ENCODE results near the gene MTFMT.
"Not testable (repeated sequence)": the region's sequence is repeated elsewhere in the genome, so short reads cannot be mapped to it uniquely, and the experiment has no call there.

MTFMT gene

DNA sequence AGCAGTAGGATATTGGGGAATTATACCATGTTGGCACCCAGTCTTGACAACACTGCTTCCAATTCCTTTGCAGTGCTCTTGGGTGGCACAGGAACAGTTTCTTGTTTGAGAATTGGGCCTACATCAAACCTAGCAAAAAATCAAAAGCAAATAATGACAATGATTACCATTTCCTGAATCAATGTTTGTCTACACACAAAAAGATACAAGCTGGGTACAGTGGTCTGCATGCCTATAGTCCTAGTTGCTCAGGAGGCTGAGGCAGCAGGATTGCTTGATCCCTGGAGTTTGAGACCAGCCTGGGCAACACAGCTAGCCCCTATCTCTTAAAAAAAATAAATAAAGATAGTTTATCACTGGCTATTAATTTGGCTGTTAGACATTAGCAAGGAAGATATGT, 8.0 kb downstream of the MTFMT start:
- no peak for DNase-seq (ENCODE audit: low spot score)
- Histone ChIP-seq H3K36me3 (ENCODE audit: low read depth) (peaks cover 89% of the 10 kb centered on the region), H3K9me3 (ENCODE audit: severe bottlenecking) (no peaks in the 10 kb centered on the region), H3K4me1 (ENCODE audit: insufficient read depth, poor library complexity, severe bottlenecking) (no peaks in the 10 kb centered on the region), H3K4me3 (ENCODE audit: severe bottlenecking) (no peak overlapping the region), H3K27me3 (ENCODE audit: insufficient read depth, poor library complexity, severe bottlenecking) (no peaks in the 10 kb centered on the region), H3K27ac (ENCODE audit: poor library complexity, severe bottlenecking) (no peak overlapping the region)
- ATAC-seq (ENCODE audit: low read depth): no peak
- TF ChIP-seq, protein P1, sequence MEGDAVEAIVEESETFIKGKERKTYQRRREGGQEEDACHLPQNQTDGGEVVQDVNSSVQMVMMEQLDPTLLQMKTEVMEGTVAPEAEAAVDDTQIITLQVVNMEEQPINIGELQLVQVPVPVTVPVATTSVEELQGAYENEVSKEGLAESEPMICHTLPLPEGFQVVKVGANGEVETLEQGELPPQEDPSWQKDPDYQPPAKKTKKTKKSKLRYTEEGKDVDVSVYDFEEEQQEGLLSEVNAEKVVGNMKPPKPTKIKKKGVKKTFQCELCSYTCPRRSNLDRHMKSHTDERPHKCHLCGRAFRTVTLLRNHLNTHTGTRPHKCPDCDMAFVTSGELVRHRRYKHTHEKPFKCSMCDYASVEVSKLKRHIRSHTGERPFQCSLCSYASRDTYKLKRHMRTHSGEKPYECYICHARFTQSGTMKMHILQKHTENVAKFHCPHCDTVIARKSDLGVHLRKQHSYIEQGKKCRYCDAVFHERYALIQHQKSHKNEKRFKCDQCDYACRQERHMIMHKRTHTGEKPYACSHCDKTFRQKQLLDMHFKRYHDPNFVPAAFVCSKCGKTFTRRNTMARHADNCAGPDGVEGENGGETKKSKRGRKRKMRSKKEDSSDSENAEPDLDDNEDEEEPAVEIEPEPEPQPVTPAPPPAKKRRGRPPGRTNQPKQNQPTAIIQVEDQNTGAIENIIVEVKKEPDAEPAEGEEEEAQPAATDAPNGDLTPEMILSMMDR (IDR thresholded peaks at IDR 0.05; ENCODE audit: poor library complexity, severe bottlenecking): no peak

DNA sequence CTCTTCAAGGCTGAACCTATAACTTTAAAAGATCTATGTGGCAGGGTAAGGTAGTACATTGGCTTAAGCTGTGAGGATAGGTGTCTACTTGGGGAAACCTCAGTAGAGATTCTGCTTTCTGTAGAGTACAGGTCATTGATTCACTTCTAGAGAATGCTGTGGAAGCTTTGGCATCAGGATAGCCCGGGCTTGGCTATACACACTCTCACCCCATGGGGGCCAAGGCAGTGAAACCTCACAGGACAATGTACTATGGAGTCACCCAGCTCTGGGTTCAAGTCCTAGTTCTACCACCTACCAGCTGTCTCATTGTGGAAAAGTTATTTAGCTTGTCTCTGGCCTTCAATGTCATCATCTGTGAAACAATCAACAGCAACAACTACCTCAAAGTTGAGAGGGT, 9.0 kb downstream of the MTFMT start:
- no peak overlapping the region for H3K27ac ChIP-seq (ENCODE audit: poor library complexity, severe bottlenecking)
- peaks cover 89% of the 10 kb centered on the region for H3K36me3 ChIP-seq (ENCODE audit: low read depth)
- no peaks in the 10 kb centered on the region for H3K4me1 ChIP-seq (ENCODE audit: insufficient read depth, poor library complexity, severe bottlenecking)
- H3K4me3 ChIP-seq (ENCODE audit: severe bottlenecking): no peak overlapping the region
- H3K27me3 ChIP-seq (ENCODE audit: insufficient read depth, poor library complexity, severe bottlenecking): no peaks in the 10 kb centered on the region
- no peaks in the 10 kb centered on the region for H3K9me3 ChIP-seq (ENCODE audit: severe bottlenecking)
- DNase-seq (ENCODE audit: low spot score) (no peak), ATAC-seq (ENCODE audit: low read depth) (peak; percentile 59)
- TF ChIP-seq, protein P1 (IDR thresholded peaks at IDR 0.05; ENCODE audit: poor library complexity, severe bottlenecking): no peak

DNA sequence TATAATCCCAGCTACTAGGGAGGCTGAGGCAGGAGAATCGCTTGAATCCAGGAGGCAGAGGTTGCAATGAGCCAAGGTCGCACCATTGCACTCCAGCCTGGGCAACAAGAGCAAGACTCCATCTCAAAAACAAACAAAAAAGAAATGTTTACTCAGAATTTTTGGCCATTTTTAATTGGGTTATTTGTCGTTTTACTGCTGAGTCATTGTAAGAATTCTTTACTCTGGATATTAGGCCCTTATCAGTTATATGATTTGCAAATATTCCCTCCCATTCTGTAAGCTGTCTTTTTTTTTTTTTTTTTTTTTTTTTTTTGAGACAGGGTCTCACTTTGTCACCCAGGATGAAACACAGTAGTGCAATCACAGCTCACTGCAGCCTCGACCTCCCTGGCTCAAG, 18.2 kb downstream of the MTFMT start:
- H3K36me3 ChIP-seq (ENCODE audit: low read depth): peaks cover 54% of the 10 kb centered on the region
- not testable (repeated sequence) for H3K27ac ChIP-seq (ENCODE audit: poor library complexity, severe bottlenecking); H3K4me3 ChIP-seq (ENCODE audit: severe bottlenecking); ATAC-seq (ENCODE audit: low read depth); H3K9me3 ChIP-seq (ENCODE audit: severe bottlenecking); DNase-seq (ENCODE audit: low spot score); H3K27me3 ChIP-seq (ENCODE audit: insufficient read depth, poor library complexity, severe bottlenecking); H3K4me1 ChIP-seq (ENCODE audit: insufficient read depth, poor library complexity, severe bottlenecking)

DNA sequence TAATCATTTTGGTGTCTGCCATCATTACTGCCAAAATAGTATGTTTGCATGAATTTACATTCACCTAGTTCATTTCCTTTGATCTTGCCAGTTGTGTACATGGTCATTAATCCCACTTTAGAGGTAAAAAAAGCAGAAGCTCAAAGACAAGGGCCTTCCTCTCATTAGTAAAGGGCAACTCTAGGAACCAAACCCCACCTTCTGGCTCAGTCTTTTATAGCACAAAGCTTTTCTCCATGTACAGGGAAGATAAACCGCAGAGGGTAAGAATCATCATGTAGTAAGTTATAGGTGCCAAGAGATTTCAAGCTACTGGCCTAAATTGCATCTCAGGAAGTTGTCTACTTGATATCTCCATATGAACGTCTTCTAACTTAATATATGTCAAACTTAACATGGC, 20.5 kb downstream of the MTFMT start:
- no peak overlapping the region for H3K4me3 ChIP-seq (ENCODE audit: severe bottlenecking)
- H3K27ac ChIP-seq (ENCODE audit: poor library complexity, severe bottlenecking): no peak overlapping the region
- no peak for DNase-seq (ENCODE audit: low spot score)
- peak; percentile 50; the same call in 1 of the 3 replicates for ATAC-seq (ENCODE audit: low read depth)
- no peaks in the 10 kb centered on the region for H3K9me3 ChIP-seq (ENCODE audit: severe bottlenecking)
- TF ChIP-seq, protein P1 (IDR thresholded peaks at IDR 0.05; ENCODE audit: poor library complexity, severe bottlenecking): peak; percentile 37
- H3K4me1 ChIP-seq (ENCODE audit: insufficient read depth, poor library complexity, severe bottlenecking): peaks cover 5% of the 10 kb centered on the region
- peaks cover 48% of the 10 kb centered on the region for H3K36me3 ChIP-seq (ENCODE audit: low read depth)
- no peaks in the 10 kb centered on the region for H3K27me3 ChIP-seq (ENCODE audit: insufficient read depth, poor library complexity, severe bottlenecking)

DNA sequence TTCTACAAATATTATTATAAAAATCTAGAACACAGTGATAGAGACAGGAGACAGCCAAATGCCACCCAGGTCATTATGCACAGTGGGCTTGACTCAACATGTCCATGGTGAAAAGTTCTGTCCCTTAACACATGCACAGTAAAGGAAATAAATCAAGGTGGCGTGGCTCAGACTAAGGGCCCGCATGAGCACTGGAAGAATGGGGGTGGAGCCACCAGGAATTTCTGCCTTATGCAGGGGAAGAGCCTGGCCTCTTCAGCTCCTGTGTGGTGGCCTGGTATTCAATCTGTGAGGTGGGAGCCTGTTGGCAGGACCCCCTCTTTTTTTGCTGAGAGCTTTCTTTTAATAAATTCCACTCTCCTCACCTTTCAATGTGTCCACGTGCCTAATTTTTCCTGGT, 22.6 kb downstream of the MTFMT start:
- Histone ChIP-seq H3K4me3 (ENCODE audit: severe bottlenecking) (no peak overlapping the region), H3K36me3 (ENCODE audit: low read depth) (peaks cover 46% of the 10 kb centered on the region), H3K27me3 (ENCODE audit: insufficient read depth, poor library complexity, severe bottlenecking) (no peaks in the 10 kb centered on the region), H3K9me3 (ENCODE audit: severe bottlenecking) (no peaks in the 10 kb centered on the region), H3K4me1 (ENCODE audit: insufficient read depth, poor library complexity, severe bottlenecking) (peaks cover 5% of the 10 kb centered on the region), H3K27ac (ENCODE audit: poor library complexity, severe bottlenecking) (no peak overlapping the region)
- TF ChIP-seq, protein P1 (IDR thresholded peaks at IDR 0.05; ENCODE audit: poor library complexity, severe bottlenecking): no peak
- no peak for DNase-seq (ENCODE audit: low spot score)
- ATAC-seq (ENCODE audit: low read depth): 0 out of 3 replicates have a peak, but pooled peaks have one; percentile 42
